ENCODE measurements around the gene CBR3.
"Not testable (repeated sequence)": the region's sequence is repeated elsewhere in the genome, so short reads cannot be mapped to it uniquely, and the experiment has no call there.

CBR3 gene

GRCh38 chr21:36141513-36141925 is 6.6 kb downstream of the CBR3 start:
- TF ChIP-seq CTCF (IDR thresholded peaks at IDR 0.05; ENCODE audit: low read depth, low read length, missing control alignments), result peak; percentile 91
- peak; percentile 83 for DNase-seq (ENCODE audit: low read depth)
- no peak overlapping the region for H3K4me3 ChIP-seq (ENCODE audit: low read depth, low read length)

- H3K4me3 ChIP-seq (ENCODE audit: low read depth, low read length); DNase-seq (ENCODE audit: low read depth): not testable (repeated sequence)
Observed at GRCh38 chr21:36144233-36144632, 9.4 kb downstream of the CBR3 start.

GRCh38 chr21:36145259-36145658 is 10.4 kb downstream of the CBR3 start:
- no peak for TF ChIP-seq CTCF (IDR thresholded peaks at IDR 0.05; ENCODE audit: low read depth, low read length, missing control alignments)
- DNase-seq (ENCODE audit: low read depth), result no peak
- H3K4me3 ChIP-seq (ENCODE audit: low read depth, low read length), result no peak overlapping the region

GRCh38 chr21:36147911-36148310 is 13.0 kb downstream of the CBR3 start:
- no peak for DNase-seq (ENCODE audit: low read depth)
- no peak for TF ChIP-seq CTCF (IDR thresholded peaks at IDR 0.05; ENCODE audit: low read depth, low read length, missing control alignments)

DNA sequence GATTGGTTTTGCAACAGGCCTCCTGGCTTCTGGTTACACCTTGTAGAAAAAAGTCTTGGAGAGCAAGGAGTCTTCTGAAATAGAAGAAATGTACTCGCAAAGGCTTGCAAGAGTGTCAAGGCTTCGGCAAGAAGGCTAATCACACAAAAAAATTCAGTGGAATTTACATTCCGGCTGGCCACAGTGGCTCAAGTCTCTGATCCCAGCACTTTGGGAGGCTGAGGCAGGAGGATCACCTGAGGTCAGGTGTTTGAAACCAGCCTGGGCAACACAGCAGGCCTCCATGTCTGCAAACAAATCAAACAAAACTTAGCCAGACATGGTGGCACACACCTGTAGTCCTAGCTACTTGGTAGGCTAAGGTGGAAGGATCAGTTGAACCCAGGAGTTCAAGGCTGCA is 14.0 kb downstream of the CBR3 start:
- H3K4me3 ChIP-seq (ENCODE audit: low read depth, low read length), result no peak overlapping the region
- TF ChIP-seq CTCF (IDR thresholded peaks at IDR 0.05; ENCODE audit: low read depth, low read length, missing control alignments), result no peak
- no peak for DNase-seq (ENCODE audit: low read depth)

More at GRCh38 chr21:36147911-36148310, 13.0 kb downstream of the CBR3 start:
- H3K4me3 ChIP-seq (ENCODE audit: low read depth, low read length), result no peak overlapping the region

GRCh38 chr21:36149788-36150711 is 15.2 kb downstream of the CBR3 start:
- no peak overlapping the region for H3K4me3 ChIP-seq (ENCODE audit: low read depth, low read length)
- TF ChIP-seq CTCF (IDR thresholded peaks at IDR 0.05; ENCODE audit: low read depth, low read length, missing control alignments), result no peak
- peak; percentile 48 for DNase-seq (ENCODE audit: low read depth)

DNA sequence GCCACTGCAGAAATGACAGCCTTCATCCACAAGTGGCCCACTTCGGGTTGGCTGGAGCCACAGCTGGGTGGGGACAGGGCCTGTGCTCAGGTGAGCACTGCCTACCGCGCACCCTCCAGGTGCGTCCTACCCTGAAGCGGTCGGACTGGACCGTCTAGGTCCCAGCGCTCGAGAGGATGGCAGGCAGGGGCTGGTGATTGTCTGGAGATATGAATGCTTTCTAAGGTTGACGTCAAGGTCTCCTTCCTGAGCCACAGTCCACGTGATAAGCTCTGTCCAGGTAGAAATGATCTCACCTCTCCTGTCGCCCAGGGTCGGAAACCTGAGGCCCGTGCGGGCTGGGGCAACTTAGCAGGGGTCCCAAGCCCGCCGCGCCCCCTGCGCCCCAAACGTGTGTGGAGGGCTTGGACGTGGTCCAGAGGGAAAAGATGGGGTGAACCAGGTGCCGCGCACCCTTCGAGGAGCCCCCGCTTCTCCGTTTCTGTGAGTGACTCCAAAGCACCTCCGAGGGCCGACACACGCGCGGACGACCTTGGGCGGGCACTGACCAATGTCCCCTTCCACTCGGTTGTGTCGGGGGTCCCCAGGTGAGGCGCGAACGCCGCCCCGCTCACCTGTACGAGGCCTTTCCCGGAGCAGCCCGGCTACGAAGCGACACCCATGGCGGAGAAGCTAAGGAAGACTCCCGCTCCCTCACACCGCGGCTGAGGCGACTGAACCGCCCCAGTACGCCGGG is 20.9 kb downstream of the CBR3 start:
- no peak for TF ChIP-seq CTCF (IDR thresholded peaks at IDR 0.05; ENCODE audit: low read depth, low read length, missing control alignments)
- peak overlapping the region; percentile 45 for H3K4me3 ChIP-seq (ENCODE audit: low read depth, low read length)
- DNase-seq (ENCODE audit: low read depth), result no peak
